HepG2 (cell line): Measurements from ENCODE around the gene PCNA. TPM values are rescaled to one million over a fixed set of nuclear protein-coding genes. Genes with fewer than 3 reads are reported as not detected.

ENCODE experiments used
- BORCS8-MEF2B ChIP-seq: sonication (generic); formaldehyde crosslinking; IDR thresholded peaks from 2 replicates; pipeline ENCODE4 v1.8.0; 2022; ENCODE audit warnings: mild to moderate bottlenecking, missing genetic modification reagents
- CC2D1A ChIP-seq: sonication (generic); formaldehyde crosslinking; IDR thresholded peaks from 2 replicates; pipeline ENCODE4 v1.8.1; 2023; ENCODE audit warnings: mild to moderate bottlenecking, missing genetic modification reagents
- CREB1 ChIP-seq, 2 experiments: fragments of 450-650 bp in 1 of 2; IDR thresholded peaks; 2 replicates each; pipeline ENCODE4 v1.6.1; 2016 to 2017; ENCODE audit warnings: control low read depth in 1 of 2, mild to moderate bottlenecking in 1 of 2, missing compliant biosample characterization in 1 of 2, missing genetic modification characterization in 1 of 2
- KLF16 ChIP-seq, 2 experiments: sonication (generic) in 1 of 2; formaldehyde crosslinking in 1 of 2; IDR thresholded peaks; 2 replicates each; pipeline versions ENCODE4 v1.6.1 to v1.8.0; 2016 to 2023; ENCODE audit warnings: missing genetic modification reagents in 2 of 2, missing compliant biosample characterization in 1 of 2
- STAG1 ChIP-seq: sonication (generic); formaldehyde crosslinking; IDR thresholded peaks from 2 replicates; pipeline ENCODE4 v1.4.0; 2020; ENCODE audit warnings: missing genetic modification reagents
- ZNF318 ChIP-seq: sonication (generic); formaldehyde crosslinking; IDR thresholded peaks from 2 replicates; pipeline ENCODE4 v1.4.0; 2020; ENCODE audit warnings: mild to moderate bottlenecking, missing genetic modification reagents
- ZNF329 ChIP-seq: sonication (generic); formaldehyde crosslinking; IDR thresholded peaks from 2 replicates; pipeline ENCODE4 v1.9.0; 2021; ENCODE audit warnings: low read depth, mild to moderate bottlenecking, missing genetic modification reagents
- ZNF44 ChIP-seq: sonication (generic); formaldehyde crosslinking; IDR thresholded peaks from 2 replicates; pipeline ENCODE4 v1.5.1; 2020; ENCODE audit warnings: mild to moderate bottlenecking, missing genetic modification reagents
- ZNF556 ChIP-seq: sonication (generic); formaldehyde crosslinking; IDR thresholded peaks from 2 replicates; pipeline ENCODE4 v1.4.0; 2020; ENCODE audit warnings: mild to moderate bottlenecking, missing genetic modification reagents, borderline replicate concordance
- polyA plus RNA-seq, 8 experiments: library from polyadenylated mRNA; depleted of rRNA in 3 of 8; stranded (reverse) in 7 of 8; unstranded in 1 of 8; fragments of >200 nt; fragmentation: Illumina TruSeq in 4 of 8; extraction: Trizol in 4 of 8; gene quantifications; 2 replicates each; pipeline versions ENCODE4 v1.2.1 to v1.2.3, GENCODE V29; 2011 to 2016; ENCODE audit warnings: low read depth in 4 of 8, missing spikeins in 1 of 8, mixed read lengths in 1 of 8; ENCODE audit not compliant: insufficient read depth in 1 of 8
- total RNA-seq, 5 experiments: library from RNA; depleted of rRNA; stranded (reverse); fragments of >200 nt; fragmentation: Illumina TruSeq; extraction: Trizol; gene quantifications; 2 replicates each; pipeline ENCODE4 v1.2.3, GENCODE V29; 2016; ENCODE audit warnings: low read depth in 1 of 5
- TF ChIP-seq, protein P1 (sequence below): sonication (generic); formaldehyde crosslinking; IDR thresholded peaks from 2 replicates; pipeline ENCODE4 v1.8.1; 2022; ENCODE audit warnings: low read depth, mild to moderate bottlenecking, missing genetic modification reagents
- TF ChIP-seq, protein P2 (sequence below): sonication (generic); formaldehyde crosslinking; IDR thresholded peaks from 2 replicates; pipeline ENCODE4 v1.4.0; 2020; ENCODE audit warnings: missing genetic modification reagents
- TF ChIP-seq, protein P3 (sequence below): sonication (generic); IDR thresholded peaks from 2 replicates; pipeline ENCODE4 v1.6.1; 2016; ENCODE audit warnings: low read depth, borderline replicate concordance

Gene PCNA
- total and polyA plus RNA-seq, 2 of the 13 experiments (the other 11 are each of a cell fraction or from before 2014, with no cell fraction given): 229 to 655 TPM

GRCh38 chr20:5100684-5101347 is 18.9 kb downstream of the PCNA start (continued):
- TF ChIP-seq, protein P1, sequence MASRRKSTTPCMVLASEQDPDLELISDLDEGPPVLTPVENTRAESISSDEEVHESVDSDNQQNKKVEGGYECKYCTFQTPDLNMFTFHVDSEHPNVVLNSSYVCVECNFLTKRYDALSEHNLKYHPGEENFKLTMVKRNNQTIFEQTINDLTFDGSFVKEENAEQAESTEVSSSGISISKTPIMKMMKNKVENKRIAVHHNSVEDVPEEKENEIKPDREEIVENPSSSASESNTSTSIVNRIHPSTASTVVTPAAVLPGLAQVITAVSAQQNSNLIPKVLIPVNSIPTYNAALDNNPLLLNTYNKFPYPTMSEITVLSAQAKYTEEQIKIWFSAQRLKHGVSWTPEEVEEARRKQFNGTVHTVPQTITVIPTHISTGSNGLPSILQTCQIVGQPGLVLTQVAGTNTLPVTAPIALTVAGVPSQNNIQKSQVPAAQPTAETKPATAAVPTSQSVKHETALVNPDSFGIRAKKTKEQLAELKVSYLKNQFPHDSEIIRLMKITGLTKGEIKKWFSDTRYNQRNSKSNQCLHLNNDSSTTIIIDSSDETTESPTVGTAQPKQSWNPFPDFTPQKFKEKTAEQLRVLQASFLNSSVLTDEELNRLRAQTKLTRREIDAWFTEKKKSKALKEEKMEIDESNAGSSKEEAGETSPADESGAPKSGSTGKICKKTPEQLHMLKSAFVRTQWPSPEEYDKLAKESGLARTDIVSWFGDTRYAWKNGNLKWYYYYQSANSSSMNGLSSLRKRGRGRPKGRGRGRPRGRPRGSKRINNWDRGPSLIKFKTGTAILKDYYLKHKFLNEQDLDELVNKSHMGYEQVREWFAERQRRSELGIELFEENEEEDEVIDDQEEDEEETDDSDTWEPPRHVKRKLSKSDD (CRISPR knock-in tag): no peak
- TF ChIP-seq ZNF44 (CRISPR knock-in tag) (no peak), CC2D1A (peak; percentile 42; the same call in 1 of the 2 replicates), ZNF329 (CRISPR knock-in tag) (0 out of 2 replicates have a peak, but pooled peaks have one; percentile 5), ZNF318 (CRISPR knock-in tag) (no peak), STAG1 (CRISPR knock-in tag) (peak; percentile 97), KLF16 (CRISPR knock-in tag; IDR thresholded peaks at IDR 0.05) (0 out of 4 replicates have a peak, but pooled peaks of 1 of the 2 experiments have one; percentile 16), CREB1 (IDR thresholded peaks at IDR 0.05) (peak; percentile 46), CREB1 (CRISPR knock-in tag; IDR thresholded peaks at IDR 0.05) (no peak), ZNF556 (CRISPR knock-in tag) (no peak), BORCS8-MEF2B (CRISPR knock-in tag) (0 out of 2 replicates have a peak, but pooled peaks have one; percentile 34)
- TF ChIP-seq, protein P2, sequence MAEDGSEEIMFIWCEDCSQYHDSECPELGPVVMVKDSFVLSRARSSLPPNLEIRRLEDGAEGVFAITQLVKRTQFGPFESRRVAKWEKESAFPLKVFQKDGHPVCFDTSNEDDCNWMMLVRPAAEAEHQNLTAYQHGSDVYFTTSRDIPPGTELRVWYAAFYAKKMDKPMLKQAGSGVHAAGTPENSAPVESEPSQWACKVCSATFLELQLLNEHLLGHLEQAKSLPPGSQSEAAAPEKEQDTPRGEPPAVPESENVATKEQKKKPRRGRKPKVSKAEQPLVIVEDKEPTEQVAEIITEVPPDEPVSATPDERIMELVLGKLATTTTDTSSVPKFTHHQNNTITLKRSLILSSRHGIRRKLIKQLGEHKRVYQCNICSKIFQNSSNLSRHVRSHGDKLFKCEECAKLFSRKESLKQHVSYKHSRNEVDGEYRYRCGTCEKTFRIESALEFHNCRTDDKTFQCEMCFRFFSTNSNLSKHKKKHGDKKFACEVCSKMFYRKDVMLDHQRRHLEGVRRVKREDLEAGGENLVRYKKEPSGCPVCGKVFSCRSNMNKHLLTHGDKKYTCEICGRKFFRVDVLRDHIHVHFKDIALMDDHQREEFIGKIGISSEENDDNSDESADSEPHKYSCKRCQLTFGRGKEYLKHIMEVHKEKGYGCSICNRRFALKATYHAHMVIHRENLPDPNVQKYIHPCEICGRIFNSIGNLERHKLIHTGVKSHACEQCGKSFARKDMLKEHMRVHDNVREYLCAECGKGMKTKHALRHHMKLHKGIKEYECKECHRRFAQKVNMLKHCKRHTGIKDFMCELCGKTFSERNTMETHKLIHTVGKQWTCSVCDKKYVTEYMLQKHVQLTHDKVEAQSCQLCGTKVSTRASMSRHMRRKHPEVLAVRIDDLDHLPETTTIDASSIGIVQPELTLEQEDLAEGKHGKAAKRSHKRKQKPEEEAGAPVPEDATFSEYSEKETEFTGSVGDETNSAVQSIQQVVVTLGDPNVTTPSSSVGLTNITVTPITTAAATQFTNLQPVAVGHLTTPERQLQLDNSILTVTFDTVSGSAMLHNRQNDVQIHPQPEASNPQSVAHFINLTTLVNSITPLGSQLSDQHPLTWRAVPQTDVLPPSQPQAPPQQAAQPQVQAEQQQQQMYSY (CRISPR knock-in tag): peak; percentile 56; the same call in 1 of the 2 replicates
- TF ChIP-seq, protein P3, sequence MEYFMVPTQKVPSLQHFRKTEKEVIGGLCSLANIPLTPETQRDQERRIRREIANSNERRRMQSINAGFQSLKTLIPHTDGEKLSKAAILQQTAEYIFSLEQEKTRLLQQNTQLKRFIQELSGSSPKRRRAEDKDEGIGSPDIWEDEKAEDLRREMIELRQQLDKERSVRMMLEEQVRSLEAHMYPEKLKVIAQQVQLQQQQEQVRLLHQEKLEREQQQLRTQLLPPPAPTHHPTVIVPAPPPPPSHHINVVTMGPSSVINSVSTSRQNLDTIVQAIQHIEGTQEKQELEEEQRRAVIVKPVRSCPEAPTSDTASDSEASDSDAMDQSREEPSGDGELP: no peak
